GM21528 (cell line): ENCODE results near the gene CHST9.
"Not testable (repeated sequence)": the region's sequence is repeated elsewhere in the genome, so short reads cannot be mapped to it uniquely, and the experiment has no call there.

Experiments used
- ATAC-seq: cut with Tn5 transposase; IDR thresholded peaks from one replicate; pipeline ENCODE4 v1.9.1; 2021; ENCODE audit warnings: mild to moderate bottlenecking, moderate library complexity; ENCODE audit not compliant: unreplicated experiment, low FRiP score

CHST9 gene

GRCh38 chr18:26943906-26944305 is 241.2 kb downstream of the CHST9 start:
- ATAC-seq = no peak

DNA sequence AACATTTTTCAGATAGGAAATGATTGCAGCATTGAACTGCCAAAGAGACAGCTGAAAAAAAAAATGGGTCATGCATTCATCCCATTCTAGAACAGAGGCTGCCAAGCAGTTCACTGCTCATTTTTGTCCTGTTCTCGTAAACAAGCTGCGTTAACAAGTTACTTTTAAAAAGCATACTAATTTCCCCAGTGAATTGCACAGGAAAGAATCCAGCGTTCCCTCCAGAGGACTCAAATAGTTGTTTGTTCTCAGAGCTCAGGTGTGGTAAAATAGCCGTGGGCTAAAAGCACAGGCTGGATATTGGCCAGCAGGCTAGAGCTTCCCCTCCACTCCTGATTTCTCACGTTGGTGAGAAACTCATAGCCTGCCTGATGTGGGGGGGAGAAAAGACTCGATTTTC is 243.5 kb downstream of the CHST9 start:
- ATAC-seq = no peak

DNA sequence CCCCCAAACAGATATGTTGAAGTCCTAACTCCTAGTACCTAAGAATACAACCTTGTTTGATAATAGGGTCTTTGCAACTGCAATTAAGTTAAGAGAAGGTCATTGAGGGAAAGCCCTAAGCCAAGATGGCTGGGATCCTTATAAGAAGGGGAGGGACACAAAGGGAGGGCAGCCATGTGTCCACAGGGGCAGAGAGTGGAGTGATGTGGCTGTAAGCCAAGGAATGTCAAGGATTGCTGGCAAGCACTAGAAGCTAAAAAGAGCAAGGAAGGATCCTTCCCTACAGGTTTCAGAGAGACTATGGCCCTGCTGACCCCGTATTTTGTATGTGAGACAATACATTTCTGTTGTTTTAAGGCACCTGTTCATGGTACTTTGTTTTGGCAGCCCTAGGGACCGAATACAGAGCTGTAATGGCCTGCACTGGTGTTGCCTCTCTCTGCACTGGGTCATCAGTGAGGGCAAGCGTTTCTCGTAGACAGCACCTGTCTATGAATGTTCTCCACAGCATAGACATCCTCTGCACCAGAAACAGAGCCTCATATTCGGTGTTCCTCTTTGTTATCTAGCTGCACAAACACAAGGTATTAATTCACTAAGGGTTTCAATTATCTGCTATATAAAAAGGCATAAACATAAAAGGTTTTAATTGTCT is 244.2 kb downstream of the CHST9 start:
- ATAC-seq = no peak

DNA sequence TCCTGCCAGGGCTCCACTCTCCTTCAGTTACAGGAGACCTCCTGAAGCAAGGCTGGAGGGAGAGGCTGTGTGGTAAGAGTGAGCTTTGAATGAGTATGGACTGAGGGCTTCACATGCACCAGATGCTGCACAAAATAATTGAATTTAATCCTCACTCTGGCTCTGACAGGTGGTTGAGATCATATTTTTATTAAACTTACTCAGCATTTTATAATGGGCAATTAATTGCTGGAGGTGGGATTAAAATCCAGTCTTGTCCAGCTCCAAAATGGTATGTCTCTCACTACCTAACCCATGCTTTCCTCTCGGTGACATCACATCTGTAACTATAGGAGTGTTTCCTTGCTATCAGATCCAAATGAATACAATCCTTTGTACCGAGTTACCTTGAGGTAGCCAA is 253.4 kb downstream of the CHST9 start:
- no peak for ATAC-seq

GRCh38 chr18:26930630-26931029 is 254.5 kb downstream of the CHST9 start:
- no peak for ATAC-seq

DNA sequence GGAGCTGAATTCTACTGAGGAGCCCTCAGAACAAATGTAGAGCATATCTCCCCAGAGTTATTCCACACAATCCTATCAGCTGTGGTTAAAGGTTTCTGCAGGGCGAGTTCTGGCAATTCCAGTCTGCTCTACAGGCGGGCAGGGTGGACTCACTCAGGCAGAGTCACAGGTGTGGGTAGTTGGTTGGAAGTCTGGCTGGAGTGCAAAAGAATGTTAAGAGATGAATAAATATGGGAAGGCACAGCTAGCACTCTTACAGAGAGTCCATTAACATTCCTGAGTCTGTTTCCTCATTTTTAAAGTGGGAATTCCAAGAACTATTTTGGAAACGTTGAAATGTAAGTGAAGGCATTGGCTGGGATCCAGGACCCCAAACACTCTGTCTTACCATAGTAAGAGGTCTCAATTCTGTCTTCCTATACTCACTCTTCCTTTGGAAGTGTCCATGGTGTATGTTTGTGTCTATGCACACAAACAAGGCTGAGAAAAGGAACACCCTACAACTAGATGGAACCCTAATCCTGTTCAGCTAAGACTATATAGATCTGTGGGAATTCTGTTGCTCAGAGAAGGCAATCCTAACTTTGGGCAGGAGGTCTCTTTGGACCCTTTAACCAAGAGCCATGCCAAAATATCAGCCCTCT is 256.3 kb downstream of the CHST9 start:
- ATAC-seq = no peak

GRCh38 chr18:26927822-26928221 is 257.3 kb downstream of the CHST9 start:
- not testable (repeated sequence) for ATAC-seq

DNA sequence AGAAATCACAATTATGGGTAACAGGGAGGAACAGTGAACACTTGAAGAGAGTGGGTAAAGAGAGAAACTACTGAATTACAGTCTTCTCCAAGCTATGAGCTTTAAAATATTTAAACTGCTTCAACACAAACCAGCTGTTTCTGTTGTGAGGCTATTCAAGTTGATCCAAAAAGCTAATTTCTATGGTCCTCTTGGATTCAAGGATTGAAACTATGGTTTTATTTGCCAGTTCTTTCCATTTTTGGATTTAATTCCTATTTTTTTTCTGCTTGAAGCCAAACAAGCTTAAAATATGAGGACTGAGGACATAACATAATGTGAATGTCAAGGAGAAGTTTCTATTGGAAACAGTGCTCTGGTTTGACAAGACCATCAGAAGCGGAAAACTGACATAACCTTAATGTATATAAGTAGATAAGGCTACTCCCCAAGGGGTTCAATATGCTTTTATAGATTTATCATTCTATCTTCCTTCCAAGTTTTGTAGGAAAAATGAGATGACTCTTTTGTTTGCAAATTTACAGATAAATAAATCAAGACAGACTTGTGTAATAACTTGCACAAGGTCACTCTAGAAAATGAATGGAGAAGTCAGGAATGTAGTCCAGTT is 258.9 kb downstream of the CHST9 start:
- ATAC-seq = no peak

DNA sequence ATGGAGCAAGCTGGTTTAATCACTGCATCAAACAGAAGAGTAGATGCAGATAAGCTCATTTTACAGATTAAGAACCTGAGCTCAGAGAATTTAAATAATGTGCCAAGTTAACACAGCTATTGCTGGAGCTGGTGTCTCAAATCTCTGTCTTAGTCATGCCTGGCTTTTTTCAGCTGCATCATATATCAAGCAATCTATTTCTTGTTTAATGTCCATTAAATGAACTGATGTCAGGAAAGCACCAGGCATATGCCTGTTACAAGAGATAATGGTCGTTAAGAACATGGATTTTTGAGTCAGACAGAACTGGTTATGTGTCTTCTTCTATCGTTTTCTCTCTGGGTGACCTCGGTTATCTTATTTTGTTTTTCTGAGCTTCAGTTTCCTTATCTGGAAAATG is 259.8 kb downstream of the CHST9 start:
- ATAC-seq = no peak

DNA sequence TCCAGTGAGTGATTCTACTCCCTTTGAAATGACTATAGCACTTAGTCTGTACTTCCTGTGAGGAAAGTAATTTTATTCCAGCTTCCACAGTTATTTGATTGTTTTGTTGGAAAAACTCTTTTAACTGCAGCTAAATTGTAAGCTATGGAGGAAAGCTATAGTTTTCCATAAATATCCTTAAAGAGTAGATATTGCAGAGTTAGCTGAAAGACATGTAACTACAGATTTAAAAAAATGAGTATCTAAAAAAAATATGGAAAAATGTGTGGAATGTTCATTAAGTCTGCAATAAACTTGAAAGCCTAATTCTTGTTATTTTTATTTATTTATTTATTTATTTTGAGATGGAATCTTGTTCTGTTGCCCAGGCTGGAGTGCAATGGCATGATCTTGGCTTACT is 262.8 kb downstream of the CHST9 start:
- no peak for ATAC-seq

DNA sequence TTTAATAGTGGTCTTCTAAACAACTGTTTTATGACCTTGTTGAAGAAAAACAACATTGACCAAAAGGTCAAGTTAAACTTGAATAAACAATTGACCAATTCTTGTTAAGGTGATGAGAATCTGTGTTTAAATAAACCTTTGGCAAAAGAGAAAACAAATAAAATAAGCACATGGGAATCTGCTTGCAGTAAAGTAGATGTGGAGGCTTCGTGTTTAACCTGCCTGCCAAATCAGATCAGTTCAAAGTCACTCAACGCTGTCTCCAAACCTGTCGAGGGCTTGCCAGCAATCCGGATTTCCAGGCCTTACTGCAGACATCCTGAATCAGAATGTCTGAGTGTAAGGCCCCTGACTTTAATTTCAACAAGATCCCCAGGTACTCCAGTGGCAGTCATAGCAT is 264.5 kb downstream of the CHST9 start:
- no peak for ATAC-seq

GRCh38 chr18:26919627-26920026 is 265.5 kb downstream of the CHST9 start:
- ATAC-seq = no peak

GRCh38 chr18:26919201-26919600 is 265.9 kb downstream of the CHST9 start:
- ATAC-seq = no peak

- no peak for ATAC-seq
These were observed 273.3 kb downstream of the CHST9 start for GRCh38 chr18:26911840-26912239.

GRCh38 chr18:26909599-26910290 is 275.4 kb downstream of the CHST9 start:
- no peak for ATAC-seq

DNA sequence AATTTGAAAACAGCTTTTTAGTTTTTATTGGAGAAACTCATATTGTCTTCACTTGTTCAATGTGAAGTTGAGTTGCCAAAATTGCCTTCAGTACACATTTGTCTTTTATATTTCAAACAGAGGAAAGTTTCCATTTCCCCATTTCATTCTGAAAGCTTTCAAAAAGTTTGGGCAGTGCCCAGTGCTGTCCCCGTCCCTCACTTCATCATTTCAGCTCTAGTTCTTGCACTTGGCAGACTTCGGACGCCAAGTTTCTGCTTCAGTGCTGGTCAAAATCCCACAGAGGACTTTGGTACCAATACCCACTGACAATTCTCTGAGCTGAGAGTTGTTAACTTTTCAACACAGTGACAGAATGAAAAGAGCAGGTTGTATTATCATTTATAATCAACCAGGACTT is 276.2 kb downstream of the CHST9 start:
- ATAC-seq = no peak

GRCh38 chr18:26902291-26902690 is 282.8 kb downstream of the CHST9 start:
- no peak for ATAC-seq

- ATAC-seq = no peak
These were observed 284.1 kb downstream of the CHST9 start for GRCh38 chr18:26901020-26901419.

GRCh38 chr18:26894426-26894825 is 290.7 kb downstream of the CHST9 start:
- ATAC-seq = no peak

DNA sequence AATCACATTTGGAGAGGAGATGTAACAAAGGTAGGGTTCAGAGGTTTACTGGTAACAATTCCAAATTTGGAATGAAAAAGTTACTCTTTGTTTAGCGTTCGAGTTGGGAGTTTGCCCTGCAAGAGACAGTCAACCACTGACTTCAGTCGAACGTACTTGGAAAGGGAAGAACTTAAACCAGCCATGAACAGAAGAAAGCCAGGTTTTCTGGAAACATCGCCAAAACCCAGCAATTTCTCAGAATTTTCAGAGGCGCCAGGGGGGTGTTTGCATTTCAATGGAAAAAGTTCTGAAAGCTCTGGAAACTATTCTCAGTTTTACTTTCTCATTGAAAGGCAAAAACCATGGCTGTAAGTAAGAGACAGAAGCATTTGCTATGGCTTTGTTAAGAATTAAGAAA is 291.1 kb downstream of the CHST9 start:
- no peak for ATAC-seq

DNA sequence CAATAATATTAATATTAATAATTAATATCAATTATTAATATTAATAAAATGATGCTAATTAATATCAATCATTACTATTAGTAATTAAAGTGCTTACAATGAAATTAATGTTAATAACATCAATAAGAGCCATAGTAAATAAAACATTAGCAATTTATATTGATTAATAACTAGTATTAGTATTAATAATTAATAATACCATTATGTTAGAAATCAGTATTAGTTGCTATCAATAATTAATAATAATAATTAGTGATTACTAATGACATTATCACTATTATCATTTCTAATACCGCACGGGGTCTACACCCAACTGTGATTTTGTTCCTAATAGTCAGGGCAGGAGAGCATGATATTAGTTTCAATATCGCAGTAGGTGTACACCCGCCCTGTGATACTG is 296.8 kb downstream of the CHST9 start:
- no peak for ATAC-seq
